ENCODE measurements around the gene PIGK.
A peak's percentile ranks its signal among the peaks of the same experiment; 100 is the strongest.
"Not testable (repeated sequence)": the region's sequence is repeated elsewhere in the genome, so short reads cannot be mapped to it uniquely, and the experiment has no call there.

Gene PIGK

DNA sequence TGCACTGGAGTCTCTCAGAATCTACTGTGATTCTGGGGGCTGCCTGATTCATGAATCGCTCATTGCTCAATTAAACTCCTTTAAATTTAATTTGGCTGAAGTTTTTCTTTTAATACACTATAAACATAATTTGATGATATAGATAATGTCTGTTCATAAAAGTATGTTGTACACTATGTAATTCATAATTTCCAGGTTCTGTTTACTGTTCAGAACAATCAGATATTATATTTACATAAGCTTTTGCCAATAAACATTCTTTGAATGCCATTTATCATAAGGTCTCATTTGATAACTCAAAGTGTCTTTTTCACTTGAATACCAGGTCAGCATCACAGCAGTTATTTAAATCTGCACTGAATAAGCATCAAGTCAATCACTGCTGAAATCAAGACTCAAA is 39.6 kb downstream of the PIGK start:
- ChIA-PET CTCF (interaction anchor here (0.6 kb wide), 1 partner anchor 540 kb away, joined by 3 read pairs; no protein-coding TSS in a partner anchor), POLR2A (ENCODE audit: low non-redundant PET) (no interaction called here)
- no peak for DNase-seq (ENCODE audit: low spot score)
- TF ChIP-seq CTCF (conservative IDR thresholded peaks at IDR 0.05; ENCODE audit: low read depth), result no peak
- no peak overlapping the region for H3K27ac ChIP-seq

DNA sequence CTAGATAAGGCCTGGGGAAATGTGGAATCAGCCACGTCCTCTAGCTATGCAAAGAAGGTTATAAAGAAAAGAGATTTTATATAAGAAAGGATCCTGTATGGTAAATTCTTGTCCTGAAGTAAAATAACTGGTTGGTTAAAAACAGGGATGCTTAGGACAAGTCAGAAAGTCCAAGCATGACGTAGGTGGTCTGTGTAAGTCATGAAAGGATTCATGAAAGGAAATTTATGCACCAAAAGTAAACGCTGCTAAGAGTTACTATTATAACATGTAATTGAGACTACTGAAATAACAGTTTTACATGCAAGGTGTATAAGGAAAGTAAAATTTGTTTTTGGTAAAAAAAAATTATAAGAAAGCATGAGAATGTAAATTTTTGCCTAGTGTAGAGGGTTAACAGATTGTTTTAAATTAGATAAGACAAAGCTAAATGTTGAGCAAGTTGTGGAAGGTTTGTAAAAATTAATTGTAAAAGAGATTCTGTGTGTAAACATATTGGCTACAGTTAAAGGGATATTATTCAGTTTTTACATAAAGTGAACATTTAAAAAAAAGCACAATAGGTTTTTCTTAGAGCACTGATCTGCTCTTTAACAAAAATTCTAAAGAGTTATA is 43.9 kb downstream of the PIGK start:
- no peak overlapping the region for H3K27ac ChIP-seq
- CTCF ChIA-PET, result interaction anchor here (0.6 kb wide), 1 partner anchor 19 kb away, joined by 3 read pairs; no protein-coding TSS in a partner anchor
- no peak for DNase-seq (ENCODE audit: low spot score)
- TF ChIP-seq CTCF (conservative IDR thresholded peaks at IDR 0.05; ENCODE audit: low read depth), result no peak
- POLR2A ChIA-PET (ENCODE audit: low non-redundant PET), result no interaction called here

GRCh38 chr1:77170687-77171086 is 48.5 kb downstream of the PIGK start:
- POLR2A ChIA-PET (ENCODE audit: low non-redundant PET), result no interaction called here
- TF ChIP-seq CTCF (conservative IDR thresholded peaks at IDR 0.05; ENCODE audit: low read depth), result no peak
- no peak for DNase-seq (ENCODE audit: low spot score)

DNA sequence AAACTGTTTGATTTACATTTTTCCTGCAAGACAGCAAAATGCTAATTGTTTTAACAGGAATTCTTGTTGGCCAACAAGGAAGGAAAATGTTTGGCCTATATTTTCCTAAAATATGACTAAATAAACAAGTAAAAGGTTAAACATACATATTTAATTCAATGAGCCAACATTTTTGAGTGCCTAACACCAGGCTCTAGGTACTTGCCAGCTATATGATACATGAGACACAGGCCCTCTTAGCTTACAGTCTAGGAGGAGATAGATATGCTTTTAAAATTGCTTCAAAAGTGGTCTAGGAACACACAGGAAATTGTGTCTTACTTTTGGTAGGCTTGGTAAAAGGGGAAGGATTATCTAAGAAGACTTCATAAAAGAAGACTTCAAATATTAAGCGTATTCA is 50.9 kb downstream of the PIGK start:
- CTCF ChIA-PET, result no interaction called here
- POLR2A ChIA-PET (ENCODE audit: low non-redundant PET), result no interaction called here
- no peak overlapping the region for H3K27ac ChIP-seq
- TF ChIP-seq CTCF (conservative IDR thresholded peaks at IDR 0.05; ENCODE audit: low read depth), result no peak
- DNase-seq (ENCODE audit: low spot score), result no peak

More at GRCh38 chr1:77170687-77171086, 48.5 kb downstream of the PIGK start:
- CTCF ChIA-PET, result no interaction called here
- peak overlapping the region; percentile 59 for H3K27ac ChIP-seq

GRCh38 chr1:77164434-77164944 is 54.7 kb downstream of the PIGK start:
- no peak for DNase-seq (ENCODE audit: low spot score)
- ChIA-PET CTCF (no interaction called here), POLR2A (ENCODE audit: low non-redundant PET) (no interaction called here)
- TF ChIP-seq CTCF (conservative IDR thresholded peaks at IDR 0.05; ENCODE audit: low read depth), result no peak
- H3K27ac ChIP-seq, result no peak overlapping the region

GRCh38 chr1:77159706-77160105 is 59.5 kb downstream of the PIGK start:
- H3K27ac ChIP-seq; CTCF ChIA-PET; DNase-seq (ENCODE audit: low spot score); POLR2A ChIA-PET (ENCODE audit: low non-redundant PET): not testable (repeated sequence)

- H3K27ac ChIP-seq, result no peak overlapping the region
- no peak for TF ChIP-seq CTCF (conservative IDR thresholded peaks at IDR 0.05; ENCODE audit: low read depth)
- no peak for DNase-seq (ENCODE audit: low spot score)
- POLR2A ChIA-PET (ENCODE audit: low non-redundant PET), result no interaction called here
- CTCF ChIA-PET, result no interaction called here
These were observed 63.0 kb downstream of the PIGK start for GRCh38 chr1:77156214-77156613.
